ENCODE results near the gene PAOX. TPM values are rescaled to one million over a fixed set of nuclear protein-coding genes. Genes with fewer than 3 reads are reported as not detected.
"Not testable (repeated sequence)": the region's sequence is repeated elsewhere in the genome, so short reads cannot be mapped to it uniquely, and the experiment has no call there.

The PAOX gene
- total RNA-seq, 1 experiment from 2014 or later = 5.3 TPM

- no peak for DNase-seq (ENCODE audit: low spot score)
These were observed 6.2 kb downstream of the PAOX start for GRCh38 chr10:133385214-133385613.

DNA sequence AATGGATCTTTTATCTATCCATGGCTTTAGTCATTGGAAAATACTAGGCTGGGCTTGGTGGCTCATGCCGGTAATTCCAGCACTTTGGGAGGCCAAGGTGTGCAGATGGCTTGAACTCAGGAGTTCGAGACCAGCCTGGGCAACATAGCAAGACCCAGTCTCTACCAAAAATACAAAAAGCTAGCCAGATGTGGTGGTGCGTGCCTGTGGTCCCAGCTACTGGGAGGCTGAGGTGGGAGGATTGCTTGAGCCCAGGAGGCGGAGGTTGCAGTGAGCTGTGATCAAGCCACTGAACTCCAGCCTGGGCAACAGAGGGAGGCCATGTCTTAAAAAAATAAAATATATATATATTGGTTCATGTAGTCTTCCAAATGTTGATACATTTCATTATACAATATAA is 7.9 kb downstream of the PAOX start:
- DNase-seq (ENCODE audit: low spot score) = not testable (repeated sequence)

DNA sequence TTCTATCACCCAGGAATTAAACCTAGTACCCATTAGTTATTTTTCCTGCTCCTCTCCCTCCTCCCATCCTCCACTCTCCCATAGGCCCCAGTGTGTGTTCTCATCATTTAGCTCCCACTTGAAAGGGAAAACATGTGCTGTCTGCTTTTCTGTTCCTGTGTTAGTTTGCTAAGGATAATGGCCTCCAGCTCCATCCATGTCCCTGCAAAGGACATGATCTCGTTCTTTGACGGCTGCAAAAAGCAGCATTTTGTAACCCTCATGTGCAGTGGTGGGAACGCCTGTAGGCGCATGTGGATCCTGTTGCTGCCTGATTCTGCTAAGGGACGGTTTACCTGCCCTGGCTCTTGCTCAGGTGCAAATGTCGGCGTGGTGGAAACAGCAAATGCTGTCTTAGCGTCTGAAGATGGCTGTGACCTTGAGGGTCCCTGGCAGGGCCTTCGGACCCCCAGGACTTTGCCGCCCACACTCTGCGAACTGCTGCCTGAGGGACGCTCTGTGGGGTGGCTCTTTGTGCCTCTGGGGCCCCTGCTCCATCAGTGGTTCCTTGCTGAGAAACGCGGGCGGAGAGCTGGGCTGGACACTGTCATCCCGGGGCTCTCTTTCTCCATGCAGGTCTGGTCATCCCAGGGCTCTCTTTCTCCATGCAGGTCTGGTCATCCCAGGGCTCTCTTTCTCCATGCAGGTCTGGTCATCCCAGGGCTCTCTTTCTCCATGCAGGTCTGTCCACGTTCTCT is 9.3 kb downstream of the PAOX start:
- DNase-seq (ENCODE audit: low spot score) = no peak

GRCh38 chr10:133388973-133389818 is 10.1 kb downstream of the PAOX start:
- DNase-seq (ENCODE audit: low spot score) = no peak

DNA sequence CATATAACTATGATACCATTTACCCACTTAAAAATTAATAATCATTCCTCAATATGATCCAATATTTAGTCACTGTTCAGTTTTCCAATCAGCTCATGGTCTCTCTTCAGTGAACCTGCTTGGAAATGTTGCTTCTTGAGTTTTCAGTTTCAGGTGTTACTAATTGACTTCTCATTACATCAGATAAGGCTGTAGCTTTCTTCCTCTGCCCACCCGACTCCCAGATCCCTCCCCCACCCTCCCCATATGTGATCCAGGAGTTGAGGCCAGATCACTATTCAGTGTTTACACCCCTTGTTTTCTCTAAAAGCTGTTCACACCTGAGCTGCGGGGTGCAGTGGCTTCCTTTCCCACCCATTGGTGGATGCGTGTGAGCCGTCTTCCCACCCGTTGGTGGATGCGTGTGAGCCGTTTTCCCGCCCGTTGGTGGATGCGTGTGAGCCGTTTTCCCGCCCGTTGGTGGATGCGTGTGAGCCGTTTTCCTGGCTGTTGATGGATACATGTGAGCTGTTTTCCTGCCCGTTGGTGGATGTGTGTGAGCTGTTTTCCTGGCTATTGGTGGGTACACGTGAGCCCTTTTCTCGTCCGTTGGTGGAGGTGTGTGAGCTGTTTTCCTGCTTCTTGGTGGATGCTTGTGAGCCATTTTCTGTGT is 11.7 kb downstream of the PAOX start:
- DNase-seq (ENCODE audit: low spot score) = no peak

- DNase-seq (ENCODE audit: low spot score) = no peak
These were observed 12.2 kb downstream of the PAOX start for GRCh38 chr10:133391249-133391635.

DNA sequence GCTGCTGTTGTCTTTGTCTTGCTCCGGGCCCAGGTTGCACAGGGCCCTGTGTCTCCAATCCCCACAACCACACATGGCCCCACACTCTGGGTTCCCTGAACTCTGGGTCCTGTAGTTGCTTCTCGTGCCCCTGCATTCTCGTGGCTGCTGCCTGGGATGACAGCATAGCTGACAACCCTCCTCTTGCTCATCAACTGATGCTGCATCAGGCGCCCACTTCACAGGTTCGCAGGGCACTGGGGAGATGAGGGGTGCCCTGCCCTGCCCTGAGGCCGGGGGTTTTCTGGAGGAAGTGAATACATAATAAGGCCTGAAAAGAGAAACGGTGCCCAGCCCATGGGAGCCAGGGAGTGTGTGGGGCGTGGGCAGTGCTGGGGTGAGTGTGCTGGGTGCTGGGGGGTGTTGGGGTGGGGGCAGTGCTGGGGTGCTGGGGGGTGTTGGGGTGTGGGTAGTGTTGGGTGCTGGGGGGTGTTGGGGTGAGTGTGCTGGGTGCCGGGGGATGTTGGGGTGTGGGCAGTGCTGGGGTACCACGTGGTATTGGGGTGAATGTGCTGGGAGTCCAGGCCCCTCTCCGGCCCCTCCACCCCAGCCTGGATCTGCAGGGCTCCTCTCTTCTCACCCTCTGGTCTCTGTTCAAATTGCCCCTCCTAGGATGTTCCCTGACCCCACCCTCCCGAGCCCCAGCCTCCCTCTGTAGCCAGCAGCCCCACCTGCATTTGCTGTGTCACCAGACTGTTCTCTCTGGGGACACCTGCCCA is 12.9 kb downstream of the PAOX start:
- no peak for DNase-seq (ENCODE audit: low spot score)

GRCh38 chr10:133393401-133394063 is 14.5 kb downstream of the PAOX start:
- no peak for DNase-seq (ENCODE audit: low spot score)

GRCh38 chr10:133394064-133394663 is 15.1 kb downstream of the PAOX start, which contains the start of gene MTG1:
Gene MTG1, plus strand, starts transcription at chr10:133394157. Its CDS starts 64 bp downstream, at chr10:133394221.
- DNase-seq (ENCODE audit: low spot score) = peak; percentile 63

DNA sequence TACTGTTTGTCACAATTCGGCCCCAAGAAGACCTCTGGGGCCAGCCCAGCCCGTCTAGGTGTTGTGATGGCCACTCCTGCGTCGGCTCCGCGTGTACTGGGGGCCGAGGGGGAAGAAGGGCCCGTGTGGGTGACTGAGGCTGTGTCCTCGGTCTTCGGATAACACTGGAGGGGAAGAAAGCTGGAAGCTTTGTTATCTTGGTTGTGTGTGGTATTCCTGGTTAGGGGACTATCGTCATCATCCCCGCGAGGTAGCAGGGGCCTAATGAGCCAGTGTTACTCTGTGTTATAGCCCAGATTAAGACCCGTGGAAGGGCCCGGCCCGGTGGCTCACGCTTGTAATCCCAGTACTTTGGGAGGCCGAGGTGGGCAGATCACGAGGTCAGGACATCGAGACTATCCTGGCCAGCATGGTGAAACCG is 15.7 kb downstream of the PAOX start:
- DNase-seq (ENCODE audit: low spot score) = no peak

DNA sequence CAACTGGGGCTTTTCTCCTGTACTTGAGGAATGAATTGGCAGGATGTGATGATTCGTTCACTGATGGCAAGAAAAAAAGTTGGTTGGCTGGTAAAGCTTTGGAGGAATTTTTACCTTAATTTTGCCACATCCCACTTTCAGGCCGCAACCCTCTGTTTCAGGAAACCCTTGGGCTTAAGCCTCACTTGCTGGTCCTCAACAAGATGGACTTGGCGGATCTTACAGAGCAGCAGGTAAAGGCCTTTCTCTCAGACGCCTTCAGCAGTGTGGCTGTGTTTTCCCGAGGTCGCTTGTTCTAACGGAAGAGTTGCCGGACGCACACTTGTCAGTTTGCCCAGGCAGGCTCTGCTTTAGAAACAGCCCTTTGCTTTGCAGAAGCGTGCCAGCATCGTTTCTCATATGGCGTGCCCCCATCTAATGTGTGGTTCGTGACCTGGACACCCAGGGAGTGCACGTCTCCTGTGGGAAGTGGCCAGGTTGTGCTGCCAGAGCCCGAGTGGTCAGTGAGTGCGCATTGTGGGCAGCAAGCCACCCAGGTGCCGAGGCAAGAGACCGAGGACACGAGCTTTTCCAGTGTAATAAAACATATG is 17.1 kb downstream of the PAOX start:
- DNase-seq (ENCODE audit: low spot score) = no peak

GRCh38 chr10:133397938-133398337 is 18.9 kb downstream of the PAOX start:
- DNase-seq (ENCODE audit: low spot score) = no peak

- no peak for DNase-seq (ENCODE audit: low spot score)
These were observed 20.1 kb downstream of the PAOX start for GRCh38 chr10:133399123-133399601.

DNA sequence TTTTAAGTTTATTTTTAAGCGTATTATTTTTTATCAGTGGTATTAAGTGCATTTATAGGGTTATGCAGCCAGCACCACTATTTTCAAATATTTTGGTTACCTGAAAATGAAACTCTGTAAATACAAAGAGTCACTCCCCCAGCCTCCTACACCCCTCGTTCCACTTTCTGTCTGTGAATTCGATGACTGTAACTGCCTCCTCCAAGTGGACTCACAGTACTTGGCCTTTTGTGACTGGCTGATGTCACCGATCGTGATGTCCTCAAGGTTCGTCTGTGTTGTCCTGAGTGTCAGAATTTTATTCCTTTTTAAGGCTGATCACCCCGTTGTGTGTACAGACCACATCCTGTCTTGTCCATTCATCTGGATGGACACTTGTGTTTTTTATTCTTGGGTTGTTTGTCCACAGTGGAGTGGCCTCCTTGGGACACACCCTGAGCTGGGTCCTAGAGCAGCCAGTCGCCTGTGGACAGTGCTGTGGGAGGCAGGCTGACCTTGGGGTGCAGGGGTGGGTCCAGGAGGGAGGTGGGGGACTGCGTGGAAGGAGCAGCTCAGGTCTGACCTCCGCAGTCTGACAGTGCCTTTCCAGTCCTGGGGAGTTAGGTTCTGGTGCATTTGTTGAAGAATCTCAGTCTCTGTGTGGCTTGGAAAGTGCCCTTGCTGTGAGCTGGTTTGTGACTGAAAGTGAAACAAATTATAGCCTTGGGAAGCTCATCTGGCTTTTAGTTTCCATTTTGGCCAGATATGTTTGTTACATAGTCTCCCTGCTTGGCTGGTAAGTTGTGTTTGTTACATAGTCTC is 21.8 kb downstream of the PAOX start:
- no peak for DNase-seq (ENCODE audit: low spot score)

DNA sequence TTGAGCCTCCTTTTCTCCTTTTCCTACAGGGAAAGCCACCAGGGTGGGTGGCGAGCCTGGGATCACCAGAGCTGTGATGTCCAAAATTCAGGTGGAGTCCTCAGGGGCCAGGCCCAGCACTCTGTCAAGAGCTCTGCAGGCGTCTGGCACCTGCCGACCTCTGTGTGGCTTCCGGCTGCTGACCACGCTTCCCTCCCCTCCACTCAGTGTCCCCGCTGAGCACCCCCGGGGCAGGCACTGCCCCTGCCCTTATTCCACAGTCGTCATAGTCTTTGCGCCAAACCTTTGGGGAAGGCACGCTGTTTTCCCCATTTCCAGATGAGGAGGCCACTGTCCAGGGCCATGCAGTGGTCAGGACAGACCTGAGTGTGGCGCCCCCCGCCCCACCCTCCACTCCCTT is 22.4 kb downstream of the PAOX start:
- no peak for DNase-seq (ENCODE audit: low spot score)

DNA sequence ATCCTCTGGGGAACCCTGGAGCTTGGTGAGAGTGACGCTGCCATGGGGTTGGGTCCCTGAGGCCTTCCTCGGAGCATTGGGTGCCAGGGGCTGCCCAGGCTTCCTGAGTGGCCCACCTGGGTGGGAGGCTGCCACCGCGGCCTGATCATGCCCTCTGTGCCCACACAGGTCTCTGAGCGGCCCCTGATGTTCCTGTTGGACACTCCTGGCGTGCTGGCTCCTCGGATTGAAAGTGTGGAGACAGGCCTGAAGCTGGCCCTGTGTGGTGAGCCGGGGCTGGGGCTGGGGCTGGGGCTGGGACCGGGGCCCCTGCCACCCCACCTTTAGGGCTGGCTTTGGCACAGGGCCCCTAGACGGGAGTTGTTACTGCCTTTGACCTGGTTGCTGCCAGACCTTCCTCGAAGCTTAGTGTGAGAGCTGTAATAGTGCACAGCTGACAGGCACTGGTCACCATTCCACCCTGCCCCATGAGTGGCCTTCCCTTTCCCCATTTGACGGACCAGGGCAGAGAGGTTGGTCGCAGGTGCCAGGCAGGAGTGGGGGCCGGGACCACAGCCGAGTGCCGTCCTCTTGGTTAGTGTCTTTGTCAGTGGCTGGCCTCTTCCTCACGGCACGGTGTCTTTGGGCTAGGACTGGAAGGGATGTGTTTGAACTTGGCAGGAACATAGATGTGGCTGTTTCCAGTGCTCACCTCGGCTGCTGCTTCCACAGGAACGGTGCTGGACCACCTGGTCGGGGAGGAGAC is 23.1 kb downstream of the PAOX start:
- no peak for DNase-seq (ENCODE audit: low spot score)

DNA sequence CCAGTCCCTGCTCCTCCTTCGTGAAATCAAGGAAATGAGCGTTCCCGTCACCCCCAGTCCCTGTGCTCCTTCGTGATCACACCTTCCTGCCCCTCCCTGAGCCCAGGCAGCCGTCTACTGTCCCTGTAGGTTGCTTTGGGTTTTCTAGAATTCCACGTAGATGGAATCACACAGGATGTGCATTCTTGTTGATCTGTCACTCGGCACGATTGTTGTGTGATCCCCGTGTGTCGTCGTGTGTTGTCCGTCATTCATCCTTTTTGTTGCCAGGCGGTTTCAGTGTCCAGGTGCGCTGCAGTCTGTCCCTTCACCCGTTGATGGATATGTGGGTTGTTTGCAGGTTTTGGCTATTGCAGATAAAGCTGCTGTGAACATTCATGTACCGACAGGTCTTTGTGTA is 24.3 kb downstream of the PAOX start:
- DNase-seq (ENCODE audit: low spot score) = no peak

GRCh38 chr10:133403784-133404183 is 24.7 kb downstream of the PAOX start:
- DNase-seq (ENCODE audit: low spot score) = no peak

DNA sequence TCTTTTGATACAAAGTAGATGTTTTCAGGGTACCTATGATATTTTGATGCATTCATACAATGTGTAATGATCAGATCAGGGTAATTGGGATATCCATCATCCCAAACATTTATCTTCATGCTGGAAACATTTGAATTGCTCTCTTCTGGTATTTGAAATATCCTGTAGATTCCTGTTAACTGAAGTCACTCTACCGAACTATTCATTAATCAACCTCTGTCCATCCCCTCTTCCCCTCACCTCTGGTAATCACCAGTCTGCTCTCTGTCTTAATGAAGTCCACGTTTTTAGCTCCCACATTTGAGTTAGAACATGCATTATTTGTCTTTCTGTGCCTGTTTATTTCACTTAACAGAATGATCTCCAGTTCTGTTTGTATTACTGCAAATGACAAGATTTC is 26.2 kb downstream of the PAOX start:
- DNase-seq (ENCODE audit: low spot score) = peak; percentile 5
